Adipose tissue (tissue), 3 donors: Measurements from ENCODE around the gene PIK3C2G. TPM values are rescaled to one million over a fixed set of nuclear protein-coding genes. Genes with fewer than 3 reads are reported as not detected.
"Not testable (repeated sequence)": the region's sequence is repeated elsewhere in the genome, so short reads cannot be mapped to it uniquely, and the experiment has no call there.

ENCODE experiments used
- H3K27ac ChIP-seq: one replicate; pipeline ENCODE4 v1.5.1; 2013; ENCODE audit warnings: low read depth, low read length
- WGBS, 3 donors: extraction: QIAGEN DNeasy Blood & Tissue Kit; methylation state at CpG; one replicate each; pipeline ENCODE4 v1.1.7; 2013; 5-methylcytosine and 5-hydroxymethylcytosine counted together
- polyA plus RNA-seq, 3 donors: library from polyadenylated mRNA; stranded (reverse); fragments of 200-250 nt; gene quantifications; one replicate each; pipeline ENCODE4 v1.2.3, GENCODE V29; 2013
- donor health status: healthy with polysubstance abuse.
- donor health status: Bipolar disorder and iron deficiency.
- donor health status: healthy.

PIK3C2G gene, protein sequence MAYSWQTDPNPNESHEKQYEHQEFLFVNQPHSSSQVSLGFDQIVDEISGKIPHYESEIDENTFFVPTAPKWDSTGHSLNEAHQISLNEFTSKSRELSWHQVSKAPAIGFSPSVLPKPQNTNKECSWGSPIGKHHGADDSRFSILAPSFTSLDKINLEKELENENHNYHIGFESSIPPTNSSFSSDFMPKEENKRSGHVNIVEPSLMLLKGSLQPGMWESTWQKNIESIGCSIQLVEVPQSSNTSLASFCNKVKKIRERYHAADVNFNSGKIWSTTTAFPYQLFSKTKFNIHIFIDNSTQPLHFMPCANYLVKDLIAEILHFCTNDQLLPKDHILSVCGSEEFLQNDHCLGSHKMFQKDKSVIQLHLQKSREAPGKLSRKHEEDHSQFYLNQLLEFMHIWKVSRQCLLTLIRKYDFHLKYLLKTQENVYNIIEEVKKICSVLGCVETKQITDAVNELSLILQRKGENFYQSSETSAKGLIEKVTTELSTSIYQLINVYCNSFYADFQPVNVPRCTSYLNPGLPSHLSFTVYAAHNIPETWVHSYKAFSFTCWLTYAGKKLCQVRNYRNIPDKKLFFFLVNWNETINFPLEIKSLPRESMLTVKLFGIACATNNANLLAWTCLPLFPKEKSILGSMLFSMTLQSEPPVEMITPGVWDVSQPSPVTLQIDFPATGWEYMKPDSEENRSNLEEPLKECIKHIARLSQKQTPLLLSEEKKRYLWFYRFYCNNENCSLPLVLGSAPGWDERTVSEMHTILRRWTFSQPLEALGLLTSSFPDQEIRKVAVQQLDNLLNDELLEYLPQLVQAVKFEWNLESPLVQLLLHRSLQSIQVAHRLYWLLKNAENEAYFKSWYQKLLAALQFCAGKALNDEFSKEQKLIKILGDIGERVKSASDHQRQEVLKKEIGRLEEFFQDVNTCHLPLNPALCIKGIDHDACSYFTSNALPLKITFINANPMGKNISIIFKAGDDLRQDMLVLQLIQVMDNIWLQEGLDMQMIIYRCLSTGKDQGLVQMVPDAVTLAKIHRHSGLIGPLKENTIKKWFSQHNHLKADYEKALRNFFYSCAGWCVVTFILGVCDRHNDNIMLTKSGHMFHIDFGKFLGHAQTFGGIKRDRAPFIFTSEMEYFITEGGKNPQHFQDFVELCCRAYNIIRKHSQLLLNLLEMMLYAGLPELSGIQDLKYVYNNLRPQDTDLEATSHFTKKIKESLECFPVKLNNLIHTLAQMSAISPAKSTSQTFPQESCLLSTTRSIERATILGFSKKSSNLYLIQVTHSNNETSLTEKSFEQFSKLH (N-terminal part only)
- 1 to 10 TPM in 1 of 3 donors, under 1 TPM in 2; 0.22 to 1.2 (median 0.31) TPM for polyA plus RNA-seq

DNA sequence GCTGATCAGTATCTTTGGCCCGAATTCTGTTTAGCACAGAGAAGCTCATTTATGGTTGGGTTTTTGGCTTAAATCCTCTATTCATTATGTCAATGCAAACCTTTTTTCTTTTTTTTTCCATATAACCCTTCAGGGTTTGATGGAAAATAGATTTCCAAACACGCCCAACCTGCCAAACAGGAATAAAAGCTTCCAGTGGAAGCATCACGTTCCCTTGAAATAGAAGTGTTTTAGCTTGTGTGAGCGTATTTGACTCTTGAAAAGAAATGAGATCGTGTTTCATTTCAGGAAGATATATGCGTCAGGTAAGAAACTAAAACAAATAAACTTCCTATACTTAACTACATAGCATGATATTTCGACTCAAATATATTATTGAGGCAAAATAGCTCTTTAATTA, at the start of gene PIK3C2G:
Gene PIK3C2G (plus strand): TSS at position 246 of the 400 bp plus-strand sequence. CDS start 20,564 bp downstream, outside the sequence.
- 61 to 86% (median 81%) methylated on average over 7 of the region's 7 CpGs for WGBS, 3 donors

DNA sequence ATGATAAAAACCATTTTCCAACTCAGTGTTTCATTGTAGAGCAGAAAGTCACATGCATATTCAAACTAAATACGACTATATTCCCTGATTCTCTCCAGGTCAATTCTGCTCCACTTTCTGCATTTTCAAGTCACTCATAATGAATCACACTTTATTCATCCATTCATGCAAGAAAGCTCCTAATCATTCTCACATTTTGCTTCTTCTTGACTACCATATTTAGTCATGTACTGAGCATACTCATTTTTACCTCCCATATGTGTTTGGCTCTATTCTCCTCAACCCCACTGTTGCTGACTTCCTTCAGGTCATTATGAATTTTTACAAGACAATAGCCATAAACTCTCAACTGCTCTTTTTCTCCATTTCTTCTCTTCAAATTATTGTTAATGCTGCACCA, 43.4 kb upstream of the PIK3C2G start:
- 83 to 100% (median 85%) methylated on average over 1 of the region's 1 CpG for WGBS, 3 donors
- no peak overlapping the region for H3K27ac ChIP-seq

More for the DNA sequence above, at the start of gene PIK3C2G:
- H3K27ac ChIP-seq, result no peak within 1 kb of the TSS

DNA sequence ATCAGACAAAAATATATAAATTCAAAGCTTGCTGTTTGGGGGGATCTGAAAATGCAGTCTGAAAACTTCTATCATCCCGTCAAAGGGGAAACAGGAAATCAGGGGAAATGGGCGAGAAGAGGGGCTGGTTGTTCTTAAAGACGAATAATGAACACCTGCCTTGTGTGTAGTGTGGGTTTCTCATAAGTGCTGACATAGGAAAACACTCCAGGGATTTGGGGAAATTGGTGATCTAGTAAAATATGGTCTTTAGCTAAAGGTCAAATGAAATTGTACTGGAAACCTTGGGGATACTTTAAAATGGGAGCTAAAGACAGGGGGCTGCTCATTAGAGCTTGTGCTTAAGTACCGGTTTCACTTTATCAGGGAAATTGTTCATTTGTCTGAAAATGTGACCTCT, 39.6 kb upstream of the PIK3C2G start:
- H3K27ac ChIP-seq, result no peak overlapping the region
- 55 to 63% (median 58%) methylated on average over 4 of the region's 4 CpGs for WGBS, 3 donors

DNA sequence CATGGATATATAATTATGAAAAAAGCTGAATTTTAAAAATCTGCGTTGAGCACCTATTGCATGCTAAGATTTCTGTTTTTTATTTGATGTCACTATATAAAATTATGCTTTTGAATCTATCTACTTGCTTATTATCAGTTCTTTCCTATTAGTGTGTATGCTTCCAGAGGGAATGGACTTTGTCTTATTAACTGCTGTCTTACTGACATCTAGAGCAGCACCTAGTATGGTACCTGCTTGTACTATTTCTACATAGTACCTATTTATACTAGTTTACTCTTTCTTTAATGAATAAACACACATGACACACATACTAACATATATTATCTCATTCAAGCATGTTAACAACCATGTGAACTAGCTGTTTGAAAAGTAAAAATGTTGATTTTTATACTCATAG, 38.6 kb upstream of the PIK3C2G start:
- H3K27ac ChIP-seq, result no peak overlapping the region
- WGBS, 3 donors, result 93 to 98% (median 93%) methylated on average over 1 of the region's 1 CpG

DNA sequence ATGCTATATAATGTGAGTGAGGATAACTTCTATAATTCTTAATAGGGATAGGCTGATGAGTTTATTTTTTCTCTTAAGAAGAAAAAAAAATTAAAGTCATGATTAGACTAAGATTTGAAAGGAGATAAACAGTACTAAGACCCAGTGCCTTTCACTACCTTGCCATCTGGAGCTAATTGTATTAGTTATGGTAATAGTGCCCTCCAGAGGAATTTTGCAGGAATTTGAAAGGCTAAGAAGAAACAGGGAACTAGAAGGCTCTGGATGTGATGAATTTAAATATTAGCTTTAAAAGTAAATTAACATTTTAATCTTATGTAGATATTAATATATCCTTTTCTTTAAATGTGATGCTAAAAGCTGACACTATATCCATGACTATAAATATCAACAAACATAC, 36.6 kb upstream of the PIK3C2G start:
- H3K27ac ChIP-seq, result no peak overlapping the region

DNA sequence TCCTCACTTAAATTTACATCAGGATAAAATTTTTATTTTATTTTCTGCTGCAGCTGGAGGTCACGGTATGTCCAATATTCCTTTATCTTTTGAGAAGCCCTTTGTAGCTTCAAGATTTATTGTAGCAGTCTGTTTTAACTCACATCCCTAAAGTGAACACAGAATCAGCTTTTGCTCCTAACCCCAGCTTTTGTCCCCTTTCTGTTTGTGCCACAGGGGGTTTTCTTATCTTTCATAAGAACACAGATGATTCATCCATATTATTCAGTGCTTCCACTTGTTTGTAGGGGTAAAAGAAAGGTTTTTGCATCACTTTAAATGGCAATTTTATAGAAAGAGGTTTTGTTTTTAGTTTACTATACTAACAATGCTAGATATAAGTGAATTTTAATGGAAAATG, 21.8 kb upstream of the PIK3C2G start:
- WGBS, 3 donors, result 81 to 90% (median 82%) methylated on average over 1 of the region's 1 CpG
- H3K27ac ChIP-seq, result no peak overlapping the region

DNA sequence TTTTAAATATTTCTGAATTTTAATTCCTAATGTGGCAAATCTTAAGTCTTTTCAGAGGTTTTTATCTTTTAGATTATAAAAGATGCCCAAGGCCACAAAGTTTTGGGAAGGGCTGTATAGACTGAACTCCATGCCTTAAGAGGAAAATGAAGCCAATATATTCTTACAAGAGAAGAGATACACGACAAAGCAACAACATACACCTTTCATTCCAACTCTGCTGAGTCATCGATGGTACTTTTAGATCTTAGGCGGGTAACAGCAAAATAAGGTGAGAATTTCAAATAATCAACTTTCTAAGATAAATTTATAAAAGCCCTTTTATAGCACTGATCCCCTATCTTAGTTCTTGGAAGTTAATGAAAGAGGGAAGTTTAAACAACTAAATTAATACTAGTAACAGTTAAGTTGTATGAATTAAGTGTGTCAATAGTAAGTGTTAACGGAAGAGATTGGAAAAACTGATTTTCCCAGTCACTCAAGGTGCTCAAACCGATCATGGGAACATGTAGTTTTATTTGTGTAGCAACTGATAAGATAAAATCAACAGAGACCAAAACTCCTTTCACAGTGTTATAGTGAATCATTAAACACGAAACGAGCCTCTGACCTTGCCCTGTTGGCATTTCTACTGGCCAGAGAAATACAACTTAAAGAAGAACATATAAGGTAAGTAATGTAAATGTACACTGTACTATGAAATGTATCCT, 18.8 kb upstream of the PIK3C2G start:
- 32 to 88% (median 84%) methylated on average over 7 of the region's 7 CpGs for WGBS, 3 donors
- H3K27ac ChIP-seq, result no peak overlapping the region

DNA sequence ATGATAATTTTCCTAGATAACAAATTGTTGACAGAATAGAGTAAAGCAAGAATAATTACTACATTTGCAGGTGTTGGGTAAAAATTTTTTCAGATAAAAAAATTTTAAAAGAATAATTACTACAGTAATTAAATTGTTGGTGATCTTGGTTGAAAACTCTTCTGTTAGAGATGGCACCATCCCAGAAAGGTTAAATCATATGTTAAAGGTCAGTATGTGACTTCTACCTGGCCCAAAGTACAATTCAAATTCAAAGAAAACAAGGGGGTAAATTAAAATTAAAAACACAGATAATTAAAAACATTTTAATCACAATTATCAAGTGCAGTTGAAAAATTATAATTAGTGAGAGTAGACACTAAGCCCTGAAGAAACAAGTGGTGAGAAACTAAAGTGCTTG, 18.1 kb upstream of the PIK3C2G start:
- H3K27ac ChIP-seq, result no peak overlapping the region

DNA sequence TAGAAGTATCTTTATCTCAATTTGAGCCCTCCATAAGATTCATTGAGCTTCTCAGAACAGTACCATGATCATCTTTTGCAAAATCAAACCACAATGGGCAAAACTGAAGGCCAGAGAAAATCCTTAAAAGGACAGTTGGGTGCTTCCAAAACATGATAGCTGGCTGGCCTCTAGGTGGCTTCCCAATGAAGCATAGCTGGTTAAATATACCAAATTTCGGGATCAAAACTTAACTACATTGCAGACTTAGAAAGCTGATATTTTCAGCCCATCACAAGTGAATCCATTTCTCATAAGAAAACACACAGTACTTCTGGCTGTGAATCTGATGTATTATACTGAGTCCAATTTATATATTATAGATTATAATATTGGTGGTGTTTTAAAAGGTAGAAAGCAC, 15.3 kb upstream of the PIK3C2G start:
- 71 to 84% (median 77%) methylated on average over 1 of the region's 1 CpG for WGBS, 3 donors
- no peak overlapping the region for H3K27ac ChIP-seq

DNA sequence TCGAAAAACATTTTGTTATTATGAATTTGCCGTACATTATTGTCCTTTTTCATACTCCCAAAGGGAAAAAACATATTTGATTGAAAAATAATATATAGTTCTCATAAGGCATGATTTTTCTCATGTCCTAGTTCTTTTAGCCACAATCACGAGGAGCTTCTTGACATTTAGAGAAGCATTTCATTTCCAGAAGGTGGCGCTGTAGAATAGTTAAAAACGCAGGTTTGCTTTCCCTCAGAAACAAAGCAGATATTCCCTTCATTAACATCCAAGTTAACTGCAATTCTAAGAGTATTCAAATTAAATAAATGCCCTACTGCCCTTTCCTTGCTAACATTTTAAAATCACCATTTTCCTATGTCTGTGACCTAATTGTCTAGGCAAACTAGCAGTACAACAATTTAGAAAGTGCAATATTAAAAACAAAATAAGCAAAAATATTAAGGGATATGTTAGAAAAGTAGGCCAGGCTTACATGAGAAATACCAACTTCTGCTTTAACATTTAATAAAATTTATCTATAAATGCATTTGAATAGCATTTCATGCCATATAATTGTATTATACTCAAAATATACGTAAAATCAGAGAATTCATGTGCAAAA, 10.9 kb upstream of the PIK3C2G start:
- no peak overlapping the region for H3K27ac ChIP-seq
- 20 to 24% (median 21%) methylated on average over 6 of the region's 6 CpGs for WGBS, 3 donors

DNA sequence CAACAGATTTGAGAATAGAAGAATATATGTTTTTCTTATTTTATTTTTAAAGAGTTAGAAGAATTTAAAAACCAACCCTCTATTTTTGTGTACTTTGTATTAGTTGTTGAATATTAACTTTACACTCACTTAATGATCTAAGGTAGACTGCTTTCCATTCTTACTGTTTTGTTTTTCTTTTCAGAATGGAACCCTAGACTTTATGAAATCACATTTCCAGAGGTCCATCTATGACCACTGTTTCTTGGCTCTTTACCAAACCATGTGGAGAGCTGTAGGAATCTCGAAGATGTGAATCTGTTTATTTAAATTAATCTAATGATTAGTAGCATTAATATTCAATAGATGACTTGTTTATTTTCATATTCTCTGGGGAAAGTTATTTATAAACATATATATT, 7.2 kb upstream of the PIK3C2G start:
- no peak overlapping the region for H3K27ac ChIP-seq
- 67 to 81% (median 76%) methylated on average over 1 of the region's 1 CpG for WGBS, 3 donors

DNA sequence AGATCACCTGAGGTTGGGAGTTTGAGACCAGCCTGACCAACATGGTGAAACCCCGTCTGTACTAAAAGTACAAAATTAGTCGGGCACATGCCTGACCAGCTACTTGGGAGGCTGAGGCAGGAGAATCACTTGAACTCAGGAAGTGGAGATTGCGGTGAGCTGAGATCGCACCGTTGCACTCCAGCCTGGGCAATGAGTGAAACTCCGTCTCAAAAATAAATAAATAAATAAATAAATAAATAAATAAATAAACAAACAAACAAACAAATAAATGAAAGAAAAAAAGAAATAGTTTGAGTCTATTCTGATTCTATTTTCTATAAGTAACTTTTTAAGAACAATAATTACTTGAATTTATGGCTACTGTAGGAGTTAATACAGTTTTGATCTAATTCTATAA, 6.3 kb upstream of the PIK3C2G start:
- 84 to 98% (median 97%) methylated on average over 6 of the region's 6 CpGs for WGBS, 3 donors
- not testable (repeated sequence) for H3K27ac ChIP-seq

DNA sequence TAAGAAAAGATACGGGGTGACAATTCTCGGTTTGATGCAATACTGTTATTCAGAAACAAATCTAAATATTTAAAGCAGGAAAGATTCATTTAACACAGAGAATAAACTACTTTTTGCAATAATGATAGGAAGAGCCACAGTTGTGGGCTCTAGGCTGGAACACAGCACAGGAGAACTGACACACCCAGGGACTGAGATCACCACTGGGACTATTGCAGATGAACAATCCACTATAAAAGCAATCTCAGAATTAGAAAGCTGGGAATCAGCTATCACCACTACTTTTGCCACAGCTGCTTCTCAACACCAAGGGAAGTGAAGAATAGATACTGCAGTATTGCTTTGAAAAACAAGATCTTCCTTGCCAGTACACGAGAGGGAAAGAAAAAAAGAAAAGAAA, 4.1 kb upstream of the PIK3C2G start:
- H3K27ac ChIP-seq, result no peak overlapping the region
- 76 to 87% (median 82%) methylated on average over 3 of the region's 3 CpGs for WGBS, 3 donors

DNA sequence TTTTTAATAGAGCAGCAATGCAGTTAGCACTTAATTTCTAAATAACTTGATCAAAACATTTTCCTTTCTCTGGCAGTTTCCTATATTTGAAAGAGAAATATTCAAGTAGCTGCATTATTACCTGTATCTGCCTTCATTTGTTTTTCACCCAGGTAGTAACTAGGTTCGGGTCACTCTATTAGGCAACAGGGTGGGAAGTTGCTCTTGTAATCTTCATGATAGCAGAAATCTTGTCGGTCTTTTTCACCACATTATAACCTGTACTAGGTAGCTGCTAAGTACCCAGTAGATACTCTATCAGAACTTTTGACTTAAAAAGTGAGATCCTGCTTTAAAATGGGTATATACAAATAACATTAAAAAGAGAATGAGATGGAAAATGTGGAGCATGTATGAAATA, 2.4 kb upstream of the PIK3C2G start:
- H3K27ac ChIP-seq, result no peak overlapping the region
- 81 to 89% (median 87%) methylated on average over 2 of the region's 2 CpGs for WGBS, 3 donors

DNA sequence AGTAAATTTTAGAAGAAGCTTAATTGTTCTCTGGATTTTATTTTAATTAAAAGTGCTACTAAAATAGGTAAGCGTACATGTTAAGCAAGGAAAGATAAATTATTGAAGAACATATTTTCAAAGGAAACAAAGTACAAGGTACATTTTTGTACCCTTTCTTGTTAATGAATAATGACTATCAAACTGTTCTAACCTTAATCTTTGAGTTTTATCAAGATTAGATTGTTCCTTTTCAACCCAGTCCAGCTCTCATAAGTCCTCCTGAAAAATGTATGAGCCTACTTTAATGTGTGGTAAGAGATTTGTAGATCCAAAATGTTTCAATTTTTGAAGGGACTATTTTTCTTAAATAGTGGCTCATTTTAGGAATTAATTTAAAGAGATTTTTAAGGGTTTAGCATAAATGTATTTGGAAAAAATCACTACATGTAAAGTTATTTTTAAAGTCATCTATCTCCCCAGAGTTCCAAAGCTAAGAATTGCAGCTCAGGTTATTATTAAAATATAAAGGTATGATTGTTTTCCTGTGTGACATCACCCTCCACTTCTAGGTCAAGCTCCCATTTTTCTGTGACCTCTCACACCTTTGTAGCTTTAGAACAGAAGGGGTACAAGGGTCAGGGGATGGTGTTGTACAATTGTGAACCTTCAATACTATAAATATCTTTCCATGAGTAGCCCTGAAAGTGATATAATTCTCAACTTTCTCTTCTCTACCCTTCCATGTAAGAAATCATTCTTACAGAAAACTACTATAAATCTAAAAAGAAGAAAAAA, 1.2 kb upstream of the PIK3C2G start:
- 37 to 88% (median 86%) methylated on average over 1 of the region's 1 CpG for WGBS, 3 donors
- H3K27ac ChIP-seq, result no peak overlapping the region

DNA sequence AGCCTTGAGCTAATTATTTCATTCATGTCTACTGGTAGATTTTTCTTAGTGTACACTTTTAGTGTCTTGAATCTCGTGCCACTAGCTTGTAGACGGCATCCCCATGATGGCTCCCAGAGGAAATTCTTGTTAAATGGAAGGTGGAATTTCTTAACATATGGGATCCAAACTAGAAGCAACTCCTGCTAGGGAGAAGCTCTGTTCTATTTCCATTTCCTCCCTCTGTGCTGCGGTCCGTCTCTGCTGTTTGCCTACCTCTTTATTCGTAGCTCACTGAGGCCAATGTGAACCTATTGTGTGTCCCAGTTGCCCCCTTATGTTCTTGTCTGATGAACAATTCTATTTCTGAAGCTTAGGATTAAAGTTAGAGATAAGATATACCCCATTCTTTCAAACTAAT, 588 bp downstream of the PIK3C2G start:
- WGBS, 3 donors, result 83 to 92% (median 86%) methylated on average over 5 of the region's 5 CpGs

DNA sequence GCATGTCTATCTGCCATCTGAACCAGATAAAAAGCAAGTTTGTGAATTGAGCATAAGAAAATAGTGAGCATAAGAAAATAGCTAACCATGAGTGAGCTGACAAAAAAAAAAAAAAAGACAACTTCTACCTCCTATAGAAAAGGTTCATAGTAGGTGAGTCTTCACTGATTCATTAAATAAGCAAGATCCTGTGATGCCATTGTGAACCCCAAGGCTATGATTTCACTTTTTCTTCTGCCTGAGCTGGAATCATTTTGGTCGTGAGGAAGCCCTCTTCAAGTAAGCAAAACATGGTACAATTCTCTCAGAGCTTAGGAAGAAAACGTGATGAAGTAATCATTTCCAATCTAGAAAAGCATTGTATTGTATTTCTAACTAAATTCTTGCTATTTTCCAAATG, 1.2 kb downstream of the PIK3C2G start:
- 60 to 80% (median 74%) methylated on average over 2 of the region's 2 CpGs for WGBS, 3 donors

More for the DNA sequence above, 588 bp downstream of the PIK3C2G start:
- no peak overlapping the region for H3K27ac ChIP-seq

More for the DNA sequence above, 1.2 kb downstream of the PIK3C2G start:
- H3K27ac ChIP-seq, result no peak overlapping the region
